ENCODE data around the gene TFE3.
"Not testable (repeated sequence)": the region's sequence is repeated elsewhere in the genome, so short reads cannot be mapped to it uniquely, and the experiment has no call there.

Gene TFE3

DNA sequence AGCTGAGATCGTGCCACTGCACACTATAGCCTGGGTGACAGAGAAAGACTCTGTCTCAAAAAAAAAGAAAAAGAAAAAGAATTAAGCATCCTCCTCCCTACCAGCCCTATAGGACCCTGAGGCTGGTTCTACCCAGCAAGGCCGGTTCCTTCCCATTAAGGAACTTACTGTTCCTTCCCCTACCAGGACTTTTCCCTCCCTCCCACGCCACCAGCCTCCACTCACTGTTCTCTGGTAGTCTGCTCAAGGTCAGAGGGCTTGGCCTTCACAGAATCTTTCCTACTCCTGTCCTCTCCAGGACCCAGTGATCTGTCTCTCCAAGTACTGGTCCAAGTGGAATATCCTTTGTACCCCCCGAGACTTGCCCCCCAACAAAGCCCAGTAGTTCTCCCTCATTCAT lies 42.5 kb downstream of the TFE3 start:
- DNase-seq = peak; percentile 43

- no peak for DNase-seq
These were observed 44.1 kb downstream of the TFE3 start for GRCh38 chrX:48999030-48999429.

GRCh38 chrX:48998391-48998790 lies 44.8 kb downstream of the TFE3 start:
- peak; percentile 22 for DNase-seq

DNA sequence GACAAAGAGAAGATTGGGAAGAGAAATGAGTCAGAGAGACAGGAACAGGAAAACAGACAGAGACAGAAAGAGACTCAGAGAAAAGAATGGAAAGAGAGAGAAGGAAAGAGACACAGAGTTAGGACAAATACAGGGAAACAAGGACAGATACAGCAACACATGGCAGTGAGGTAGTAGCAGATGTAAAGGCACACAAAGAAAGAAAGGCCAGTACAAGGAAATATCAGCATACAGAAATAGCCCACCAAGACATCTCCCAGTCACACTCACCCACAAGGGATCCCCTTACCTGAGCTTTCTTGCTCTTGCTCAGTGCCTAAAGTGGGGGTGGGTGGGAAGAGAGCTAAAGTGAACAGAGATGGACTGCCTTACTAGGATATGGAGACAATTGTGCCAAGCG lies 45.3 kb downstream of the TFE3 start:
- no peak for DNase-seq

GRCh38 chrX:48997455-48997854 lies 45.7 kb downstream of the TFE3 start:
- no peak for DNase-seq

DNA sequence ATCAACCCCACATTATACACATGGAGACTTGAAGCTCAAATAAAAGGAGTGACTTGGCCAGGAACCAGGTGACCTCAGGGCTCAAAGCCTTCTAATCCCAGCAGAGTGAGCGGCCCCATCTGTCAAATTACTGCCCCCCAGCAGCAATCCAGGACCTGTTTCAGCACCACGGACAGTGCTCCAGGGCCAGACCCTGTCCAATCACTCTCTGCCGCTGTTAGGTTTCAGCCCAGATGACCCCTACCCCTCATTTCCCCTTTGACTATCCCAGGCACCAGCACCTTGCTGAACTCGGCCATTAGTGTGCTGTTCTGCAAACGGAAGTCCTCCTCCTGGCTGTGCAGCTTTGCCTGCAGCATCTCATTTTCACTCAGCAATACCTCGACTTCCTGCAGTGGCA lies 46.2 kb downstream of the TFE3 start:
- no peak for DNase-seq

DNA sequence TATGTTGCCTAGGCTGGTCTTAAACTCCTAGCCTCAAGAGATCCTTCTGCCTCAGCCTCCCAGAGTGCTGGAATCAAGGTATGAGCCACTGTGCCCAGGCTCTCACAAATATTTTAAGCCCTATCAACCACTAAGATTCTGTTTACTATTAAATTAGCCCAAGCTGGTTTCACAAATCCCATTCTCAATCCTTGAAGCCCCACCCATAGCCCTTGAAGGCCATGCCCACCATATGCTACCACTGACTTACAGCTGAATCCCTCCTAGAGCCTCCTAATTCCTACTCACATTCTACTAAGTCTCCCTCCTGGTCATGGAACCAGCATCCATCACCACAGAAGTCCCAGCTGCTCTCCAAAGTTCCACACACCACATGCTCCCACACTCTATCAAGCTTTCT lies 50.8 kb downstream of the TFE3 start:
- no peak for DNase-seq

GRCh38 chrX:48989483-48989882 lies 53.7 kb downstream of the TFE3 start:
- DNase-seq = no peak

DNA sequence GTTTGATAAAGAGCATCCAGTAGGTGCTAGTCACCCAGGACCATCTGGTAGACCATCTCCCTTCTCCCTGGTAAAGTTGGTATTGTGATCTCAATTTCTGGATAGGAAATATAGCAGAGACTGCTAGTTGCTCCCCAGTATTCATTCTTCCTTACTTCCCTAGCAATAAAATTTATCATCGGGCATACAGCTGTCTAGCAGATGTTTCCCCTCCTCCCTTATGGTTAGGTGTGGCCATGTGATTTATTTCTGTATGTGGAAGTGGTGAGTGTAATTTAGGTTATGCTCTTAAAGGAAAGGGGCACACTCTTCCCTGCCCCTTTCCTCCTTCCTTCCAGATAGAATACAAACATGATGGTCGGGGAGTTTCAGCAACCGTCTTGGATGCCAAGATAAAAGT lies 59.3 kb downstream of the TFE3 start:
- no peak for DNase-seq

DNA sequence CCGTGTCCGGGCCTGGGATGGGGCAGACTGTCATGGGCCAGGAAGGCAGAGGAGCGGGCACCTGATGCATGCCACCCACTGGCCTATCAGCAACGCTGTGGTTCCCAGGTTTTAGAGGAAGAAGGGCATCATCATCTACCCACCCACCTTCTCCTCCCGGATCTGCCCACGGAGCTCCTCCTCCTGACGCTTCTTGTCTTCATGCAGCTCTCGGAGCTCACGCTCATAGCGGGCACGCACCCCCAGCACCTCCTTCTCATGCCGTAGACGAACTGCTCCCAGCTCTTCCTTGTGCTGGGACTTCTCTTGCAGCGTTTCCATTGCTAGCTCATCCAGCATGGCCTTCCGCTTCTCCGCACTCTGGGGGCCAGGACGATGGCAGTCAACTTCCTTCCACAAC lies 60.1 kb downstream of the TFE3 start:
- DNase-seq = no peak

- no peak for DNase-seq
These were observed 62.0 kb downstream of the TFE3 start for GRCh38 chrX:48981178-48981577.

GRCh38 chrX:48980341-48980740 lies 62.8 kb downstream of the TFE3 start:
- DNase-seq = not testable (repeated sequence)

All from inflammatory macrophage treated with lipopolysaccharide for 4 hours (primary cell).